ENCODE results near the gene C1orf146. TPM values are rescaled to one million over a fixed set of nuclear protein-coding genes. Genes with fewer than 3 reads are reported as not detected.

The C1orf146 gene
- total and polyA plus RNA-seq, 4 donors, result 0.36 to 0.60 TPM; not detected in 2

DNA sequence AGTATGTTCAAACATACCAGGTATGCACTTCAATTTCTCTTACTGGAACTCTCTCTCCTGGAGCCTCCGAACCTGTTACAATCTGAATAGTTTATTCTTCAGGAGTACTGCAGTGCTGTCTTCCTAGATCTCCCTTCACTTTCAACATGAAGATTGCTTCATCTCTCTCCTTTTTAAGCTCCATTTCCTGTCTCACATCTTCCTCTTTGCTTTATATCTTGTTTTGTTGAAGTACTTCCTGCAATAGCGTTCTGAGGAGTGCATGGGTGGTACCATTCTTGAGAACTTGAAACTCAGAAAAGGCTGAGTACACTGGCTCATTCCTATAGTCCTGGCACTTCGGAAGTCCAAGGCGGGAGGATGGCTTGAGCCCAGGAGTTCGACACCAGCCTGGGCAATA, 15.7 kb upstream of the C1orf146 start:
- no peak for DNase-seq (ENCODE audit: low read depth in 4 of 6, low spot score in 6 of 6)
- Histone ChIP-seq H3K9me3 (ENCODE audit: control insufficient read depth, insufficient read depth, low read length) (peaks cover 5% of the 10 kb centered on the region), H3K27me3 (ENCODE audit: control insufficient read depth, insufficient read depth, low read length) (no peaks in the 10 kb centered on the region), H3K27ac (ENCODE audit: low read depth, low read length) (no peak overlapping the region), H3K4me1 (ENCODE audit: control insufficient read depth, insufficient read depth, low read length) (no peaks in the 10 kb centered on the region), H3K36me3 (ENCODE audit: control insufficient read depth, insufficient read depth, low read length) (no peaks in the 10 kb centered on the region), H3K4me3 (ENCODE audit: low read depth, low read length) (no peak overlapping the region)
- 90% methylated on average over 2 of the region's 5 CpGs for WGBS (ENCODE audit: insufficient coverage)

GRCh38 chr1:92203105-92203504, 14.6 kb upstream of the C1orf146 start:
- Histone ChIP-seq H3K4me3 (ENCODE audit: low read depth, low read length) (no peak overlapping the region), H3K9me3 (ENCODE audit: control insufficient read depth, insufficient read depth, low read length) (peaks cover 5% of the 10 kb centered on the region), H3K27me3 (ENCODE audit: control insufficient read depth, insufficient read depth, low read length) (no peaks in the 10 kb centered on the region), H3K27ac (ENCODE audit: low read depth, low read length) (no peak overlapping the region), H3K36me3 (ENCODE audit: control insufficient read depth, insufficient read depth, low read length) (no peaks in the 10 kb centered on the region), H3K4me1 (ENCODE audit: control insufficient read depth, insufficient read depth, low read length) (no peaks in the 10 kb centered on the region)
- DNase-seq (ENCODE audit: low read depth in 4 of 6, low spot score in 6 of 6), result no peak

- no peak for DNase-seq (ENCODE audit: low read depth in 4 of 6, low spot score in 6 of 6)
These were observed 7.0 kb upstream of the C1orf146 start for GRCh38 chr1:92210701-92211100.

GRCh38 chr1:92211166-92211565, 6.5 kb upstream of the C1orf146 start:
- no CpG with 5 or more reads among the region's 2 CpGs for WGBS (ENCODE audit: insufficient coverage)
- H3K36me3 ChIP-seq (ENCODE audit: control insufficient read depth, insufficient read depth, low read length), result no peaks in the 10 kb centered on the region

More at GRCh38 chr1:92210701-92211100, 7.0 kb upstream of the C1orf146 start:
- peaks cover 5% of the 10 kb centered on the region for H3K9me3 ChIP-seq (ENCODE audit: control insufficient read depth, insufficient read depth, low read length)
- no peaks in the 10 kb centered on the region for H3K27me3 ChIP-seq (ENCODE audit: control insufficient read depth, insufficient read depth, low read length)
- H3K4me3 ChIP-seq (ENCODE audit: low read depth, low read length), result no peak overlapping the region
- no peak overlapping the region for H3K27ac ChIP-seq (ENCODE audit: low read depth, low read length)
- H3K36me3 ChIP-seq (ENCODE audit: control insufficient read depth, insufficient read depth, low read length), result no peaks in the 10 kb centered on the region
- H3K4me1 ChIP-seq (ENCODE audit: control insufficient read depth, insufficient read depth, low read length), result no peaks in the 10 kb centered on the region
- no CpG with 5 or more reads among the region's 2 CpGs for WGBS (ENCODE audit: insufficient coverage)

GRCh38 chr1:92218559-92218958, 844 bp downstream of the C1orf146 start:
- no peak overlapping the region for H3K4me3 ChIP-seq (ENCODE audit: low read depth, low read length)
- H3K27me3 ChIP-seq (ENCODE audit: control insufficient read depth, insufficient read depth, low read length), result no peaks in the 10 kb centered on the region
- WGBS (ENCODE audit: insufficient coverage), result 87% methylated on average over 14 of the region's 14 CpGs
- H3K27ac ChIP-seq (ENCODE audit: low read depth, low read length), result no peak overlapping the region
- no peaks in the 10 kb centered on the region for H3K36me3 ChIP-seq (ENCODE audit: control insufficient read depth, insufficient read depth, low read length)
- H3K9me3 ChIP-seq (ENCODE audit: control insufficient read depth, insufficient read depth, low read length), result no peaks in the 10 kb centered on the region
- DNase-seq (ENCODE audit: low read depth in 4 of 6, low spot score in 6 of 6), result no peak
- H3K4me1 ChIP-seq (ENCODE audit: control insufficient read depth, insufficient read depth, low read length), result no peaks in the 10 kb centered on the region

More at GRCh38 chr1:92211166-92211565, 6.5 kb upstream of the C1orf146 start:
- Histone ChIP-seq H3K4me1 (ENCODE audit: control insufficient read depth, insufficient read depth, low read length) (no peaks in the 10 kb centered on the region), H3K4me3 (ENCODE audit: low read depth, low read length) (no peak overlapping the region), H3K27me3 (ENCODE audit: control insufficient read depth, insufficient read depth, low read length) (no peaks in the 10 kb centered on the region), H3K27ac (ENCODE audit: low read depth, low read length) (no peak overlapping the region), H3K9me3 (ENCODE audit: control insufficient read depth, insufficient read depth, low read length) (peaks cover 5% of the 10 kb centered on the region)
- DNase-seq (ENCODE audit: low read depth in 4 of 6, low spot score in 6 of 6), result no peak

DNA sequence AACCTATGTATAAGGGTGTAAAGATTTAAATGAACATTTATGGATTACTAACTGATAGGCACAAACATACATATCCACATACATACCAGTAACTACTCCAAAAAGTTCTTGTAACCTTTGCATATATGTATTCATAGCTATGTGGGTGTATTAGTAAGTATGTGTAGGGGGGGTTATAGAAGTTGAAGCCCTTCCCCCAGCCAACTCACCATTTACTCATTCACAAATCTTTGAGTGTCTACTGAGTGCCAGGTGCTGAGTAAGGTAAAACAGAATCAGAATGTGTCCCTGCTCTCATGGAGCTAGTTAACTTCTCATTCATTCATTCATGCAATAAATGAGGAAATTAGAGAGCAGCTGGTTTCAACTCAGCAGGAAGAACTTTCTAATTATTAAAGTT, 1.3 kb downstream of the C1orf146 start:
- no peak overlapping the region for H3K4me3 ChIP-seq (ENCODE audit: low read depth, low read length)
- DNase-seq (ENCODE audit: low read depth in 4 of 6, low spot score in 6 of 6), result no peak
- no peaks in the 10 kb centered on the region for H3K36me3 ChIP-seq (ENCODE audit: control insufficient read depth, insufficient read depth, low read length)
- no peaks in the 10 kb centered on the region for H3K9me3 ChIP-seq (ENCODE audit: control insufficient read depth, insufficient read depth, low read length)
- no peaks in the 10 kb centered on the region for H3K27me3 ChIP-seq (ENCODE audit: control insufficient read depth, insufficient read depth, low read length)
- no peaks in the 10 kb centered on the region for H3K4me1 ChIP-seq (ENCODE audit: control insufficient read depth, insufficient read depth, low read length)
- H3K27ac ChIP-seq (ENCODE audit: low read depth, low read length), result no peak overlapping the region

- Histone ChIP-seq H3K27ac (ENCODE audit: low read depth, low read length) (no peak overlapping the region), H3K9me3 (ENCODE audit: control insufficient read depth, insufficient read depth, low read length) (no peaks in the 10 kb centered on the region), H3K4me3 (ENCODE audit: low read depth, low read length) (no peak overlapping the region), H3K27me3 (ENCODE audit: control insufficient read depth, insufficient read depth, low read length) (no peaks in the 10 kb centered on the region), H3K36me3 (ENCODE audit: control insufficient read depth, insufficient read depth, low read length) (no peaks in the 10 kb centered on the region), H3K4me1 (ENCODE audit: control insufficient read depth, insufficient read depth, low read length) (no peaks in the 10 kb centered on the region)
- DNase-seq (ENCODE audit: low read depth in 4 of 6, low spot score in 6 of 6), result no peak
- no CpG with 5 or more reads among the region's 3 CpGs for whole genome bisulfite sequencing (ENCODE audit: insufficient coverage)
These were observed 10.7 kb downstream of the C1orf146 start for GRCh38 chr1:92228401-92228800.

GRCh38 chr1:92230736-92231135, 13.0 kb downstream of the C1orf146 start:
- no peaks in the 10 kb centered on the region for H3K9me3 ChIP-seq (ENCODE audit: control insufficient read depth, insufficient read depth, low read length)
- no peak overlapping the region for H3K4me3 ChIP-seq (ENCODE audit: low read depth, low read length)
- no peak for DNase-seq (ENCODE audit: low read depth in 4 of 6, low spot score in 6 of 6)
- H3K36me3 ChIP-seq (ENCODE audit: control insufficient read depth, insufficient read depth, low read length), result no peaks in the 10 kb centered on the region
- WGBS (ENCODE audit: insufficient coverage), result 86% methylated on average over 1 of the region's 1 CpG
- no peak overlapping the region for H3K27ac ChIP-seq (ENCODE audit: low read depth, low read length)
- no peaks in the 10 kb centered on the region for H3K27me3 ChIP-seq (ENCODE audit: control insufficient read depth, insufficient read depth, low read length)
- H3K4me1 ChIP-seq (ENCODE audit: control insufficient read depth, insufficient read depth, low read length), result no peaks in the 10 kb centered on the region

DNA sequence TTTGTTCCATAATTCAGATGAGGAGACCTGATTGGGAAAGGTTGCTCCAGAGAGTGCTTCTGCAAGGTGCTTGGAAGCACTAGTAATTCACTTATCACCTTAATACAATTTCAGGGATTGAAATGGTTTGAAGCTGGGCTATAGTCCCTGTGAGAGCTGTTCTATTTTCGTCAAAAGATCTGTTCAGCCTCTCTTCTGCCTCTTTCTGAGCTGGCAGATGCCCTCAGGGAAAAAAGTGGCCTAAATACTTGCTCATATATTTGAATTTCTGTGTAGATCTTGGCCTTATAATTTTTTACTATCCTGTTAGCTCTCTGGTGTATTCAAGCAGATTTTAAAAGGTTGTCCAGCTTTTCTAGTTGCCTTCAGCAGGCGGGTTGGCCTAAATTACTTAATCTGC, 22.3 kb downstream of the C1orf146 start:
- WGBS (ENCODE audit: insufficient coverage), result no CpG with 5 or more reads among the region's 2 CpGs
- Histone ChIP-seq H3K27me3 (ENCODE audit: control insufficient read depth, insufficient read depth, low read length) (no peaks in the 10 kb centered on the region), H3K36me3 (ENCODE audit: control insufficient read depth, insufficient read depth, low read length) (no peaks in the 10 kb centered on the region), H3K4me3 (ENCODE audit: low read depth, low read length) (no peak overlapping the region), H3K27ac (ENCODE audit: low read depth, low read length) (no peak overlapping the region), H3K4me1 (ENCODE audit: control insufficient read depth, insufficient read depth, low read length) (no peaks in the 10 kb centered on the region), H3K9me3 (ENCODE audit: control insufficient read depth, insufficient read depth, low read length) (no peaks in the 10 kb centered on the region)
- DNase-seq (ENCODE audit: low read depth in 4 of 6, low spot score in 6 of 6), result peak in 2 of 6 donors; percentile 2 to 27

GRCh38 chr1:92244376-92244775, 26.7 kb downstream of the C1orf146 start:
- DNase-seq (ENCODE audit: low read depth in 4 of 6, low spot score in 6 of 6), result no peak
- H3K27me3 ChIP-seq (ENCODE audit: control insufficient read depth, insufficient read depth, low read length), result no peaks in the 10 kb centered on the region
- no peak overlapping the region for H3K4me3 ChIP-seq (ENCODE audit: low read depth, low read length)
- H3K27ac ChIP-seq (ENCODE audit: low read depth, low read length), result no peak overlapping the region
- no peaks in the 10 kb centered on the region for H3K4me1 ChIP-seq (ENCODE audit: control insufficient read depth, insufficient read depth, low read length)
- H3K9me3 ChIP-seq (ENCODE audit: control insufficient read depth, insufficient read depth, low read length), result no peaks in the 10 kb centered on the region
- peaks cover 2% of the 10 kb centered on the region for H3K36me3 ChIP-seq (ENCODE audit: control insufficient read depth, insufficient read depth, low read length)
- WGBS (ENCODE audit: insufficient coverage), result no CpG with 5 or more reads among the region's 1 CpG

Data from spinal cord (tissue), 10 donors.